GM12875 (cell line): ENCODE results near the gene SAMD14.
A peak's percentile ranks its signal among the peaks of the same experiment; 100 is the strongest.

Experiments
- H3K4me3 ChIP-seq: one replicate; pipeline ENCODE4 v1.5.1; 2011; ENCODE audit warnings: low read depth, low read length, control low read depth
- CTCF ChIP-seq: IDR thresholded peaks from 2 replicates; pipeline ENCODE4 v1.5.1; 2011; ENCODE audit warnings: low read depth, mild to moderate bottlenecking, control low read depth, inconsistent platforms, low read length, moderate library complexity, borderline replicate concordance; ENCODE audit not compliant: insufficient read depth

Gene SAMD14

GRCh38 chr17:50165066-50165465 lies 35.1 kb upstream of the SAMD14 start:
- no peak for TF ChIP-seq CTCF

DNA sequence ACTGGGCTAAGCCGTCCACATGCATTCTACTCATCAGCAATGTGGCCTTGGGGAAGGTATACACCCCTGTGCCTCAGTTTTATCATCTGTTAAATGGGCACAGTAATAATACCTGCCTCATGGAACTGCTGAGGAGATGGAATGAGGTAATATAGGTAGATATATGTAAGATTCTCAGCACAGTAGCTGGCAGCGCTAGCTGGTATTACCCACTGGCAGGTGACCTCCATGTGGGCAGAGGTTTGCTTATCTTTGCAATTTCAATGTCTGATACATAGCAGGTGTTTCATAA lies 34.7 kb upstream of the SAMD14 start:
- no peak overlapping the region for H3K4me3 ChIP-seq
- TF ChIP-seq CTCF, result no peak

More at GRCh38 chr17:50165066-50165465, 35.1 kb upstream of the SAMD14 start:
- H3K4me3 ChIP-seq, result no peak overlapping the region

GRCh38 chr17:50163843-50164696 lies 34.1 kb upstream of the SAMD14 start:
- TF ChIP-seq CTCF, result no peak
- H3K4me3 ChIP-seq, result no peak overlapping the region

GRCh38 chr17:50162466-50163254 lies 32.7 kb upstream of the SAMD14 start:
- TF ChIP-seq CTCF, result no peak

DNA sequence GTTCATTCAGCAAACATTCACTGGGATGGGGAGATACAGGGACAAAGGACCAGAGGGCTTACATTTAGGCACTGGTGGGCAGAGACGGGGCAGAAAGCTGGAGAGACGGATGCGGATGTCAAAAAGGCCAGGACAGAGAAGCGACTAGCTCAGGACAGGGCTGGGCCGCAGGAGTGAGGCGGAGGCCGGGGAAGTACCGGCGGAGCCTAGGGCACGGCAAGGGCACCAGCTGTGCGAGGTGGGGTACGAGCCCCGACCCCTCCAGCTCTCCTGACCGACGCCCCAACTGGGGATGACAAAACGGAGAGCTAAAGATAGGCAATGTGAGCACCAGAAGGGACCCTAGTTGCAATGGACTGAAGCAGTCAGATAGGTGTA lies 31.9 kb upstream of the SAMD14 start:
- no peak for TF ChIP-seq CTCF
- H3K4me3 ChIP-seq, result no peak overlapping the region

More at GRCh38 chr17:50162466-50163254, 32.7 kb upstream of the SAMD14 start:
- H3K4me3 ChIP-seq, result no peak overlapping the region

GRCh38 chr17:50161023-50161910 lies 31.3 kb upstream of the SAMD14 start:
- H3K4me3 ChIP-seq, result peak overlapping the region; percentile 52
- peak; percentile 97 for TF ChIP-seq CTCF
